Nephron (organoid): ENCODE results near the gene SLC24A4.
A peak's percentile ranks its signal among the peaks of the same experiment; 100 is the strongest.

ENCODE experiments used
- H3K27ac Mint-ChIP-seq, 3 experiments: 2 replicates each; pipeline ENCODE4 v1.8.0; 2020; ENCODE audit warnings: mixed read lengths in 3 of 3, mild to moderate bottlenecking in 2 of 3, moderate library complexity in 1 of 3
- H3K27me3 Mint-ChIP-seq: 2 replicates; pipeline ENCODE4 v1.8.0; 2021; ENCODE audit warnings: low read depth, mild to moderate bottlenecking, moderate library complexity, mixed read lengths
- H3K36me3 Mint-ChIP-seq: 2 replicates; pipeline ENCODE4 v1.8.0; 2020; ENCODE audit warnings: low read depth, mixed read lengths
- H3K4me1 Mint-ChIP-seq: 2 replicates; pipeline ENCODE4 v1.8.0; 2020; ENCODE audit warnings: mixed read lengths
- H3K4me3 Mint-ChIP-seq, 3 experiments: 2 replicates each; pipeline ENCODE4 v1.8.0; 2020; ENCODE audit warnings: mild to moderate bottlenecking in 3 of 3, mixed read lengths in 3 of 3, moderate library complexity in 2 of 3
- H3K9me3 Mint-ChIP-seq: 2 replicates; pipeline ENCODE4 v1.8.0; 2020; ENCODE audit warnings: mixed read lengths
- TF ChIP-seq, protein P1 (sequence below), 3 experiments: fragments of 200-600 bp; sonication (generic); IDR thresholded peaks; one replicate each; pipeline ENCODE4 v1.5.0; 2021; ENCODE audit warnings: antibody characterized with exemption in 3 of 3; ENCODE audit not compliant: unreplicated experiment in 3 of 3

SLC24A4 gene

GRCh38 chr14:92516966-92517506 is 194.1 kb downstream of the SLC24A4 start:
- Mint-ChIP-seq H3K4me1 (peaks cover 12% of the 10 kb centered on the region), H3K36me3 (no peaks in the 10 kb centered on the region), H3K27me3 (peaks cover 24% of the 10 kb centered on the region), H3K27ac (no peak overlapping the region), H3K4me3 (no peak overlapping the region), H3K9me3 (no peaks in the 10 kb centered on the region)
- TF ChIP-seq, protein P1, sequence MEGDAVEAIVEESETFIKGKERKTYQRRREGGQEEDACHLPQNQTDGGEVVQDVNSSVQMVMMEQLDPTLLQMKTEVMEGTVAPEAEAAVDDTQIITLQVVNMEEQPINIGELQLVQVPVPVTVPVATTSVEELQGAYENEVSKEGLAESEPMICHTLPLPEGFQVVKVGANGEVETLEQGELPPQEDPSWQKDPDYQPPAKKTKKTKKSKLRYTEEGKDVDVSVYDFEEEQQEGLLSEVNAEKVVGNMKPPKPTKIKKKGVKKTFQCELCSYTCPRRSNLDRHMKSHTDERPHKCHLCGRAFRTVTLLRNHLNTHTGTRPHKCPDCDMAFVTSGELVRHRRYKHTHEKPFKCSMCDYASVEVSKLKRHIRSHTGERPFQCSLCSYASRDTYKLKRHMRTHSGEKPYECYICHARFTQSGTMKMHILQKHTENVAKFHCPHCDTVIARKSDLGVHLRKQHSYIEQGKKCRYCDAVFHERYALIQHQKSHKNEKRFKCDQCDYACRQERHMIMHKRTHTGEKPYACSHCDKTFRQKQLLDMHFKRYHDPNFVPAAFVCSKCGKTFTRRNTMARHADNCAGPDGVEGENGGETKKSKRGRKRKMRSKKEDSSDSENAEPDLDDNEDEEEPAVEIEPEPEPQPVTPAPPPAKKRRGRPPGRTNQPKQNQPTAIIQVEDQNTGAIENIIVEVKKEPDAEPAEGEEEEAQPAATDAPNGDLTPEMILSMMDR (IDR thresholded peaks at IDR 0.05; ENCODE audit: unreplicated experiment in 3 of 3): no peak

- Mint-ChIP-seq H3K27me3 (peaks cover 18% of the 10 kb centered on the region), H3K27ac (no peak overlapping the region), H3K4me3 (peak overlapping the region in 1 of 3 experiments; percentile 44), H3K36me3 (no peaks in the 10 kb centered on the region), H3K4me1 (peaks cover 12% of the 10 kb centered on the region), H3K9me3 (no peaks in the 10 kb centered on the region)
- TF ChIP-seq, protein P1 (IDR thresholded peaks at IDR 0.05; ENCODE audit: unreplicated experiment in 3 of 3): no peak
Measured at GRCh38 chr14:92517761-92518160, 194.8 kb downstream of the SLC24A4 start.

DNA sequence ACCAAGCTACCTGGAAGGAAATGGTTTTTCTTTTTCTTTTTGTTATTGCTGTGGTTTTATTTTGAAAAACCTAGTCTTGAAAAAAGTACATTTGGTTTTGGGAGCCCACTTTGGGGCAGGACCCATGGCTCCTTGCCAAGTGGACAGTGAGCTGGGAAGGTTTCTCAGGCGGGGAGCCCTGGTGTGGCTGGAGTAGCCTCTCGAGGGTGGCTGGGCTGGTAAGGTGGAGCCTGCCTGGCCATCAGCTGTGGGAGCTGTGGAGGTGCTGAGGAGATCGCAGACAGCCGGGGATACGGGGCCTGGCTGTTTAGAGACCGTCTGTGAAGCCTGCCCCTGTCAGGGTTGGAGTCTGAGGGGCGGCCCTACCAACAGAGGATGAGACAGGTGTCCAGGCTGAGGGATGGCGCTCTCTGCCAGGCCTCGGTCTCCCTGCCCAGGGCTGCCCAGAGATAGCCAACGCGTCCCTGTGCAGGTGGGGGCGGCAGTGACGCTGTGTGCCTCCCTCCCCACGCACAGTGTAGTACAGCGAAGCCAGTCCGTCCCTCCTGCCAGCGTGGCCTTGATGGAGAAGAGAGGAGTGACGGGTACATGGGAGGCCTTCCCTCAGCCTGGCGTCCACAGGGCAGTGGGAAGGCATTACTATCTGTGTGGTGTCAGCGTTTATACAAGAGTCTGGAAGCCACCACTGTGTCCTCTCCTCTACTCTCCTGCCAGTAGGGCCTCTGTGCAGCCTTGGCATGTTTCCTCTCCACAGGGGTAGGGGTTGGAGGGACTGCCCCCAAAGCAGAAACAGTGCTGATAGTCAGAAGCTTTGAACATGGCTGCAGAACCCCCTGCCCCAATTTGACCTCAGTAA is 196.5 kb downstream of the SLC24A4 start:
- H3K4me3 Mint-ChIP-seq: no peak overlapping the region
- TF ChIP-seq, protein P1 (IDR thresholded peaks at IDR 0.05; ENCODE audit: unreplicated experiment in 3 of 3): no peak
- peaks cover 17% of the 10 kb centered on the region for H3K27me3 Mint-ChIP-seq
- H3K4me1 Mint-ChIP-seq: peaks cover 12% of the 10 kb centered on the region
- no peaks in the 10 kb centered on the region for H3K9me3 Mint-ChIP-seq
- H3K27ac Mint-ChIP-seq: no peak overlapping the region
- H3K36me3 Mint-ChIP-seq: no peaks in the 10 kb centered on the region

- H3K27ac Mint-ChIP-seq: no peak overlapping the region
- TF ChIP-seq, protein P1 (IDR thresholded peaks at IDR 0.05; ENCODE audit: unreplicated experiment in 3 of 3): no peak
- H3K27me3 Mint-ChIP-seq: peaks cover 8% of the 10 kb centered on the region
- peaks cover 11% of the 10 kb centered on the region for H3K4me1 Mint-ChIP-seq
- H3K36me3 Mint-ChIP-seq: no peaks in the 10 kb centered on the region
- no peak overlapping the region for H3K4me3 Mint-ChIP-seq
- H3K9me3 Mint-ChIP-seq: no peaks in the 10 kb centered on the region
Measured at GRCh38 chr14:92520102-92521057, 197.4 kb downstream of the SLC24A4 start.

DNA sequence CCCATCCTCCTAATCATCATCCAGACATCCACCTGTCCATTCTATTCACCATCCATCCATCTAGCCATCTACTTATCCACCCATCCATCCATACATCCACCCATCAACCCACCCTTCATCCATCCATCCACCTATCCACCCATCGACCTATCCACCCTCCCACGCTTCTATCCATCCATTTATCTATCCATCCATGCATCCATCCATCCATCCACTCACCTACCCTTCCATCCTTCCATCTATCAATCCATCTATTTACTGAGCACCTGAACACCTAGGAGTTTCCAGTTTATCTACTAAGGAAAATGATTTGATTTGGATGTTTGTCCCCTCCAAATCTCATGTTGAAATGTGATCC is 198.1 kb downstream of the SLC24A4 start:
- Mint-ChIP-seq H3K27me3 (peaks cover 3% of the 10 kb centered on the region), H3K27ac (no peak overlapping the region), H3K4me3 (no peak overlapping the region), H3K4me1 (peaks cover 5% of the 10 kb centered on the region), H3K36me3 (no peaks in the 10 kb centered on the region), H3K9me3 (no peaks in the 10 kb centered on the region)
- TF ChIP-seq, protein P1 (IDR thresholded peaks at IDR 0.05; ENCODE audit: unreplicated experiment in 3 of 3): no peak
